ENCODE results near the gene NT5DC2. TPM values are rescaled to one million over a fixed set of nuclear protein-coding genes. Genes with fewer than 3 reads are reported as not detected.

NT5DC2 gene
- total RNA-seq, 2 experiments from 2014 or later = 46.9 to 49.5 TPM

Other genes with a start within 250 kb of the NT5DC2 start
- gene GLYCTK, start 246.0 kb downstream of the NT5DC2 start, total RNA-seq = 10 to 100 TPM; 21.9 to 23.1 TPM
- gene DNAH1, start 217.5 kb downstream of the NT5DC2 start, total RNA-seq = 10 to 100 TPM; 13.2 to 13.5 TPM
- gene BAP1, start 123.8 kb downstream of the NT5DC2 start, total RNA-seq = 10 to 100 TPM; 92.8 to 99.8 TPM
- 10 to 100 TPM; 19.7 to 20.5 TPM for gene PHF7, start 123.2 kb downstream of the NT5DC2 start, total RNA-seq
- under 1 TPM; 0.10 to 0.14 TPM for gene SEMA3G, start 88.8 kb downstream of the NT5DC2 start, total RNA-seq
- gene TNNC1, start 79.8 kb downstream of the NT5DC2 start, total RNA-seq = 1 to 10 TPM; 3.0 to 4.7 TPM
- gene NISCH, start 78.3 kb downstream of the NT5DC2 start, total RNA-seq = 10 to 100 TPM; 50.8 to 60.2 TPM
- gene STAB1, start 38.5 kb downstream of the NT5DC2 start, total RNA-seq = under 1 TPM in 1 of 2 experiments, not detected in 1; 0.14 TPM
- 10 to 100 TPM; 12.9 to 13.3 TPM for gene UQCC5, start 2.7 kb upstream of the NT5DC2 start, total RNA-seq
- gene PBRM1, start 152.1 kb upstream of the NT5DC2 start, total RNA-seq = 10 to 100 TPM; 52.3 to 59.2 TPM
- 100 to 1,000 TPM; 167 to 172 TPM for gene GNL3, start 152.2 kb upstream of the NT5DC2 start, total RNA-seq
- gene GLT8D1, start 171.9 kb upstream of the NT5DC2 start, total RNA-seq = 10 to 100 TPM; 34.1 to 36.9 TPM
- gene SPCS1, start 172.2 kb upstream of the NT5DC2 start, total RNA-seq = 100 to 1,000 TPM; 132 TPM
- gene NEK4, start 237.1 kb upstream of the NT5DC2 start, total RNA-seq = 10 to 100 TPM; 16.9 to 21.7 TPM
- not detected for gene ITIH1, start 243.7 kb upstream of the NT5DC2 start, total RNA-seq